ENCODE results near the gene CDH4.

The CDH4 gene

GRCh38 chr20:61354001-61354390 lies 101.9 kb downstream of the CDH4 start:
- in situ Hi-C loops (cut with MboI; ENCODE audit: low sequenced_read_pairs): no loop called here

GRCh38 chr20:61354501-61354900 lies 102.4 kb downstream of the CDH4 start:
- in situ Hi-C loops (cut with MboI; ENCODE audit: low sequenced_read_pairs): no loop called here

- in situ Hi-C loops (cut with MboI; ENCODE audit: low sequenced_read_pairs): no loop called here
These were observed 102.9 kb downstream of the CDH4 start for GRCh38 chr20:61354901-61355495.

GRCh38 chr20:61355585-61355984 lies 103.5 kb downstream of the CDH4 start:
- in situ Hi-C loops (cut with MboI; ENCODE audit: low sequenced_read_pairs): no loop called here

GRCh38 chr20:61356196-61356595 lies 104.1 kb downstream of the CDH4 start:
- in situ Hi-C loops (cut with MboI; ENCODE audit: low sequenced_read_pairs): no loop called here

- in situ Hi-C loops (cut with MboI; ENCODE audit: low sequenced_read_pairs): no loop called here
These were observed 105.1 kb downstream of the CDH4 start for GRCh38 chr20:61357119-61357518.

- in situ Hi-C loops (cut with MboI; ENCODE audit: low sequenced_read_pairs): no loop called here
These were observed 107.2 kb downstream of the CDH4 start for GRCh38 chr20:61359254-61359653.

GRCh38 chr20:61360296-61360695 lies 108.2 kb downstream of the CDH4 start:
- in situ Hi-C loops (cut with MboI; ENCODE audit: low sequenced_read_pairs): no loop called here

- in situ Hi-C loops (cut with MboI; ENCODE audit: low sequenced_read_pairs): no loop called here
These were observed 108.9 kb downstream of the CDH4 start for GRCh38 chr20:61360940-61361339.

GRCh38 chr20:61361501-61361900 lies 109.4 kb downstream of the CDH4 start:
- in situ Hi-C loops (cut with MboI; ENCODE audit: low sequenced_read_pairs): no loop called here

- in situ Hi-C loops (cut with MboI; ENCODE audit: low sequenced_read_pairs): no loop called here
These were observed 112.1 kb downstream of the CDH4 start for GRCh38 chr20:61364147-61364546.

- in situ Hi-C loops (cut with MboI; ENCODE audit: low sequenced_read_pairs): no loop called here
These were observed 114.9 kb downstream of the CDH4 start for GRCh38 chr20:61366914-61367313.

- in situ Hi-C loops (cut with MboI; ENCODE audit: low sequenced_read_pairs): no loop called here
These were observed 117.9 kb downstream of the CDH4 start for GRCh38 chr20:61369731-61370520.

- in situ Hi-C loops (cut with MboI; ENCODE audit: low sequenced_read_pairs): no loop called here
These were observed 118.8 kb downstream of the CDH4 start for GRCh38 chr20:61370841-61371303.

GRCh38 chr20:61371501-61372136 lies 119.6 kb downstream of the CDH4 start:
- in situ Hi-C loops (cut with MboI; ENCODE audit: low sequenced_read_pairs): no loop called here

GRCh38 chr20:61372137-61373054 lies 120.3 kb downstream of the CDH4 start:
- in situ Hi-C loops (cut with MboI; ENCODE audit: low sequenced_read_pairs): no loop called here

- in situ Hi-C loops (cut with MboI; ENCODE audit: low sequenced_read_pairs): no loop called here
These were observed 121.0 kb downstream of the CDH4 start for GRCh38 chr20:61373055-61373399.

GRCh38 chr20:61373956-61374545 lies 122.0 kb downstream of the CDH4 start:
- in situ Hi-C loops (cut with MboI; ENCODE audit: low sequenced_read_pairs): no loop called here

- in situ Hi-C loops (cut with MboI; ENCODE audit: low sequenced_read_pairs): no loop called here
These were observed 124.6 kb downstream of the CDH4 start for GRCh38 chr20:61376541-61377240.

All from HL-60/S4 treated with phorbol 12-myristate 13-acetate at 8.2 ng/mL for 4 days and 3 days (cell line).